CD8-positive, alpha-beta memory T cell (primary cell): ENCODE data around the gene ITGA3. TPM values are rescaled to one million over a fixed set of nuclear protein-coding genes. Genes with fewer than 3 reads are reported as not detected.
A peak's percentile ranks its signal among the peaks of the same experiment; 100 is the strongest.

ENCODE experiments used
- CTCF ChIA-PET: fragments of 350-600 bp; sonication (Branson Sonifier 250); formaldehyde crosslinking; loops from one replicate; lab custom pipeline; 2021; ENCODE audit warnings: antibody characterized with exemption; lab: Charles Lee
- POLR2A ChIA-PET: fragments of 350-600 bp; sonication (Branson Sonifier 250); formaldehyde crosslinking; loops from one replicate; lab custom pipeline; 2021; ENCODE audit warnings: antibody characterized with exemption; lab: Charles Lee
- DNase-seq, 5 donors: peaks; one replicate each; pipeline versions ENCODE4 v3.0.0 to v3.0.0-alpha.2; 2020 to 2022; ENCODE audit warnings: mixed read lengths in 1 of 5
- H3K27ac ChIP-seq: one replicate; pipeline ENCODE4 v1.7.0; 2013; ENCODE audit warnings: low read depth, mild to moderate bottlenecking, low read length, moderate library complexity
- H3K27me3 ChIP-seq: 2 replicates; pipeline ENCODE4 v1.7.0; 2013; ENCODE audit warnings: low read length, mild to moderate bottlenecking; ENCODE audit not compliant: insufficient read depth, poor library complexity, severe bottlenecking
- H3K36me3 ChIP-seq: 2 replicates; pipeline ENCODE4 v1.7.0; 2013; ENCODE audit warnings: mild to moderate bottlenecking, low read length, moderate library complexity; ENCODE audit not compliant: insufficient read depth
- H3K4me1 ChIP-seq: 2 replicates; pipeline ENCODE4 v1.7.0; 2013; ENCODE audit warnings: mild to moderate bottlenecking, low read length, moderate library complexity; ENCODE audit not compliant: insufficient read depth
- H3K4me3 ChIP-seq: 2 replicates; pipeline ENCODE4 v1.7.0; 2013; ENCODE audit warnings: mild to moderate bottlenecking, low read length
- H3K9me3 ChIP-seq: 2 replicates; pipeline ENCODE4 v1.7.0; 2013; ENCODE audit warnings: mild to moderate bottlenecking, low read length
- H3K27ac Mint-ChIP-seq, 8 donors: one replicate each; pipeline ENCODE4 v1.8.0; 2020 to 2021; ENCODE audit warnings: mixed read lengths in 8 of 8, mild to moderate bottlenecking in 6 of 8, inconsistent platforms in 3 of 8, moderate library complexity in 3 of 8
- H3K27me3 Mint-ChIP-seq, 2 donors: one replicate each; pipeline ENCODE4 v1.8.0; 2020 to 2021; ENCODE audit warnings: mixed read lengths in 2 of 2, mild to moderate bottlenecking in 1 of 2, moderate library complexity in 1 of 2
- H3K36me3 Mint-ChIP-seq, 3 donors: one replicate each; pipeline ENCODE4 v1.8.0; 2020 to 2021; ENCODE audit warnings: mixed read lengths in 3 of 3, inconsistent platforms in 1 of 3, mild to moderate bottlenecking in 1 of 3
- H3K4me1 Mint-ChIP-seq, 3 donors: one replicate each; pipeline ENCODE4 v1.8.0; 2020 to 2021; ENCODE audit warnings: mixed read lengths in 3 of 3, inconsistent platforms in 1 of 3, mild to moderate bottlenecking in 1 of 3
- H3K4me3 Mint-ChIP-seq, 7 donors: one replicate each; pipeline ENCODE4 v1.8.0; 2020 to 2021; ENCODE audit warnings: mixed read lengths in 7 of 7, mild to moderate bottlenecking in 6 of 7, moderate library complexity in 4 of 7, inconsistent platforms in 2 of 7
- H3K9me3 Mint-ChIP-seq, 5 donors: one replicate each; pipeline ENCODE4 v1.8.0; 2020 to 2022; ENCODE audit warnings: mixed read lengths in 5 of 5, mild to moderate bottlenecking in 3 of 5, moderate library complexity in 2 of 5, inconsistent platforms in 1 of 5
- polyA plus RNA-seq: library from polyadenylated mRNA; unstranded; fragments of 300-500 nt; fragmentation: Illumina TruSeq; gene quantifications from one replicate; pipeline ENCODE4 v1.2.3, GENCODE V29; 2021
- total RNA-seq, 2 experiments: library from RNA; stranded (reverse); gene quantifications; one replicate each; pipeline ENCODE4 v1.2.3, GENCODE V29; 2021

ITGA3 gene
- total and polyA plus RNA-seq, 3 experiments from 2014 or later, result 2.7 to 12.5 (median 11.8) TPM

GRCh38 chr17:50137042-50137441 is 81.1 kb downstream of the ITGA3 start:
- Histone ChIP-seq H3K9me3 (no peaks in the 10 kb centered on the region), H3K27me3 (no peaks in the 10 kb centered on the region), H3K36me3 (peaks cover 42% of the 10 kb centered on the region), H3K27ac (no peak overlapping the region), H3K4me1 (peaks cover 30% of the 10 kb centered on the region), H3K4me3 (no peak overlapping the region)
- CTCF ChIA-PET, result interaction anchor here (1.2 to 2.9 kb wide), 3 partner anchors 10 to 24 kb away, joined by 3 to 17 read pairs (median 7); no protein-coding TSS in a partner anchor
- peaks cover 26 to 81% (median 30%) of the 10 kb centered on the region in 3 donors for H3K36me3 Mint-ChIP-seq
- H3K27me3 Mint-ChIP-seq, result peaks cover 0 to 1% of the 10 kb centered on the region in 2 donors
- no peaks in the 10 kb centered on the region for H3K9me3 Mint-ChIP-seq
- peaks cover 25 to 52% (median 42%) of the 10 kb centered on the region in 3 donors for H3K4me1 Mint-ChIP-seq
- no peak for DNase-seq
- POLR2A ChIA-PET, result interaction anchor here (1.0 kb wide), 1 partner anchor 14 kb away, joined by 3 read pairs; no protein-coding TSS in a partner anchor
- no peak overlapping the region for H3K4me3 Mint-ChIP-seq
- peak overlapping the region in 3 of 8 donors; percentile 61 to 92 (median 72) for H3K27ac Mint-ChIP-seq

GRCh38 chr17:50139185-50139783 is 83.4 kb downstream of the ITGA3 start:
- POLR2A ChIA-PET, result interaction anchor here (0.9 to 1.1 kb wide), 2 partner anchors 9 kb away, joined by 3 read pairs; no protein-coding TSS in a partner anchor
- CTCF ChIA-PET, result interaction anchor here (0.6 to 5.3 kb wide), 19 partner anchors 9 to 113 kb away, joined by 3 to 52 read pairs (median 6); partner anchors contain the start of genes PDK2, PPP1R9B, SAMD14 and SGCA
- Mint-ChIP-seq H3K27ac (peak overlapping the region in 3 of 8 donors; percentile 56 to 97 (median 79)), H3K27me3 (peaks cover 0 to 1% of the 10 kb centered on the region in 2 donors), H3K4me3 (no peak overlapping the region), H3K4me1 (peaks cover 47 to 65% (median 60%) of the 10 kb centered on the region in 3 donors), H3K36me3 (peaks cover 31 to 95% (median 40%) of the 10 kb centered on the region in 3 donors), H3K9me3 (no peaks in the 10 kb centered on the region)
- peak in 1 of 5 donors; percentile 44 for DNase-seq
- H3K4me3 ChIP-seq, result no peak overlapping the region
- H3K27me3 ChIP-seq, result no peaks in the 10 kb centered on the region
- H3K9me3 ChIP-seq, result no peaks in the 10 kb centered on the region
- peaks cover 46% of the 10 kb centered on the region for H3K36me3 ChIP-seq
- peaks cover 51% of the 10 kb centered on the region for H3K4me1 ChIP-seq
- no peak overlapping the region for H3K27ac ChIP-seq

Other genes starting within 250 kb of the ITGA3 start
- gene TAC4, start 208.0 kb upstream of the ITGA3 start, total RNA-seq, result not detected
- gene TAC4, start 208.0 kb upstream of the ITGA3 start, polyA plus RNA-seq, result not detected
- under 1 TPM; 0.58 to 0.88 TPM for gene DLX4, start 86.9 kb upstream of the ITGA3 start, total RNA-seq
- not detected for gene DLX4, start 86.9 kb upstream of the ITGA3 start, polyA plus RNA-seq
- under 1 TPM in 1 of 2 experiments, not detected in 1; 0.15 TPM for gene DLX3, start 60.9 kb upstream of the ITGA3 start, total RNA-seq
- not detected for gene DLX3, start 60.9 kb upstream of the ITGA3 start, polyA plus RNA-seq
- gene PDK2, start 39.2 kb downstream of the ITGA3 start, total RNA-seq, result 10 to 100 TPM; 19.5 to 22.4 TPM
- 41.2 TPM for gene PDK2, start 39.2 kb downstream of the ITGA3 start, polyA plus RNA-seq
- gene SAMD14, start 74.0 kb downstream of the ITGA3 start, total RNA-seq, result 1 to 10 TPM in 1 of 2 experiments, under 1 TPM in 1; 0.92 to 1.3 TPM
- gene SAMD14, start 74.0 kb downstream of the ITGA3 start, polyA plus RNA-seq, result not detected
- 10 to 100 TPM; 86.9 to 89.0 TPM for gene PPP1R9B, start 94.6 kb downstream of the ITGA3 start, total RNA-seq
- 1.7 TPM for gene PPP1R9B, start 94.6 kb downstream of the ITGA3 start, polyA plus RNA-seq
- gene SGCA, start 109.9 kb downstream of the ITGA3 start, total RNA-seq, result under 1 TPM in 1 of 2 experiments, not detected in 1; 0.31 TPM
- not detected for gene SGCA, start 109.9 kb downstream of the ITGA3 start, polyA plus RNA-seq
- under 1 TPM; 0.39 to 0.42 TPM for gene COL1A1, start 145.5 kb downstream of the ITGA3 start, total RNA-seq
- not detected for gene COL1A1, start 145.5 kb downstream of the ITGA3 start, polyA plus RNA-seq
- gene TMEM92, start 218.4 kb downstream of the ITGA3 start, total RNA-seq, result not detected
- not detected for gene TMEM92, start 218.4 kb downstream of the ITGA3 start, polyA plus RNA-seq